ENCODE data around the gene CFB.
"Not testable (repeated sequence)": the region's sequence is repeated elsewhere in the genome, so short reads cannot be mapped to it uniquely, and the experiment has no call there.

CFB gene

GRCh38 chr6:31915351-31915750 is 30.5 kb upstream of the CFB start:
- FAIRE-seq, result no peak

- no peak for FAIRE-seq
Measured at GRCh38 chr6:31915756-31916155, 30.1 kb upstream of the CFB start.

- no peak for FAIRE-seq
Measured at GRCh38 chr6:31918069-31918720, 27.7 kb upstream of the CFB start.

GRCh38 chr6:31919624-31920303 is 26.1 kb upstream of the CFB start:
- FAIRE-seq, result no peak

GRCh38 chr6:31920811-31921210 is 25.1 kb upstream of the CFB start:
- FAIRE-seq, result no peak

- no peak for FAIRE-seq
Measured at GRCh38 chr6:31922942-31923341, 23.0 kb upstream of the CFB start.

- no peak for FAIRE-seq
Measured at GRCh38 chr6:31927242-31927862, 18.5 kb upstream of the CFB start, which contains the start of gene C2. Gene C2 (plus strand): TSS chr6:31927717. CDS start chr6:31927753, 36 bp downstream.

GRCh38 chr6:31927863-31928671 is 17.8 kb upstream of the CFB start:
- no peak for FAIRE-seq

GRCh38 chr6:31928672-31928939 is 17.3 kb upstream of the CFB start:
- no peak for FAIRE-seq

- no peak for FAIRE-seq
Measured at GRCh38 chr6:31930962-31931361, 14.9 kb upstream of the CFB start.

GRCh38 chr6:31932137-31932536 is 13.8 kb upstream of the CFB start:
- FAIRE-seq, result not testable (repeated sequence)

- FAIRE-seq, result no peak
Measured at GRCh38 chr6:31933537-31933936, 12.4 kb upstream of the CFB start.

- no peak for FAIRE-seq
Measured at GRCh38 chr6:31935021-31935420, 10.9 kb upstream of the CFB start.

- no peak for FAIRE-seq
Measured at GRCh38 chr6:31935823-31936222, 10.1 kb upstream of the CFB start.

GRCh38 chr6:31940256-31940664 is 5.6 kb upstream of the CFB start:
- no peak for FAIRE-seq

- no peak for FAIRE-seq
Measured at GRCh38 chr6:31943742-31944141, 2.2 kb upstream of the CFB start.

GRCh38 chr6:31945154-31945506 is 765 bp upstream of the CFB start:
- FAIRE-seq, result no peak

- FAIRE-seq, result no peak
Measured at GRCh38 chr6:31946370-31946885, 533 bp downstream of the CFB start.

GRCh38 chr6:31947070-31947675 is 1.3 kb downstream of the CFB start:
- FAIRE-seq, result no peak

- no peak for FAIRE-seq
Measured at GRCh38 chr6:31947864-31948263, 2.0 kb downstream of the CFB start.

GRCh38 chr6:31948306-31948705 is 2.4 kb downstream of the CFB start:
- no peak for FAIRE-seq

- FAIRE-seq, result no peak
Measured at GRCh38 chr6:31948753-31949413, 3.0 kb downstream of the CFB start.
